Body of pancreas (tissue), 4 donors: ENCODE data around the gene DDAH2. TPM values are rescaled to one million over a fixed set of nuclear protein-coding genes. Genes with fewer than 3 reads are reported as not detected.

Source experiments
- ATAC-seq: fragments of 150-250 bp; one replicate; pipeline ENCODE4 v1.9.1; 2016
- DNase-seq, 4 donors: peaks; one replicate each; pipeline ENCODE4 v3.0.0-alpha.2; 2019
- H3K27ac ChIP-seq, 4 donors: fragments of 200-600 bp; sonication (generic); 1 replicate in 3 of 4; 2 replicates in 1 of 4; pipeline versions ENCODE4 v1.5.1 to v1.6.1; 2016 to 2019; ENCODE audit warnings: mild to moderate bottlenecking in 1 of 4, mixed read lengths in 1 of 4, moderate library complexity in 1 of 4
- H3K27me3 ChIP-seq, 2 donors: fragments of 200-600 bp; sonication (generic); one replicate each; pipeline ENCODE4 v1.6.0; 2016; ENCODE audit warnings: mild to moderate bottlenecking in 1 of 2
- H3K36me3 ChIP-seq, 2 donors: fragments of 200-600 bp; sonication (generic); replicated peaks in 1 of 2; 2 replicates each; pipeline ENCODE4 v1.5.1; 2016; ENCODE audit warnings: low read depth in 2 of 2; ENCODE audit not compliant: insufficient read depth in 1 of 2
- H3K4me1 ChIP-seq: fragments of 200-600 bp; sonication (generic); one replicate; pipeline ENCODE4 v1.6.0; 2016
- H3K4me3 ChIP-seq, 2 donors: fragments of 200-600 bp; sonication (generic); 1 replicate in 1 of 2; 2 replicates in 1 of 2; pipeline ENCODE4 v1.5.1; 2016 to 2019
- H3K9me3 ChIP-seq, 3 donors: fragments of 200-600 bp; sonication (generic); 1 replicate in 2 of 3; 2 replicates in 1 of 3; pipeline ENCODE4 v1.5.1; 2016
- CTCF ChIP-seq, 7 experiments: fragments of 450-650 bp in 4 of 7; fragments of 200-600 bp in 3 of 7; sonication (generic) in 3 of 7; IDR thresholded peaks; one replicate each; pipeline ENCODE4 v1.5.1; 2016 to 2019; ENCODE audit warnings: antibody characterized with exemption in 7 of 7
- POLR2A ChIP-seq, 3 donors: fragments of 450-650 bp; IDR thresholded peaks; one replicate each; pipeline ENCODE4 v1.6.1; 2016; ENCODE audit warnings: antibody characterized with exemption in 3 of 3, mild to moderate bottlenecking in 2 of 3
- WGBS, 2 donors: methylation state at CpG; one replicate each; pipeline ENCODE4 v1.1.5; 2017; 5-methylcytosine and 5-hydroxymethylcytosine counted together
- intact Hi-C: fragments of 100-400 bp; cut with DNase I; formaldehyde crosslinking; loops from one replicate; pipeline ENCODE4 v1.15.1; 2023
- microRNA-seq, 2 donors: library from miRNA; unstranded; fragments of <30 nt; microRNA quantifications; one replicate each; pipeline ENCODE4, GENCODE V29; 2016; ENCODE audit warnings: borderline number of aligned reads in 2 of 2, borderline replicate concordance in 2 of 2
- small RNA-seq: library from RNA; depleted of rRNA; stranded (forward); fragments of <200 nt; gene quantifications from one replicate; pipeline ENCODE3, GENCODE V24; 2016
- total RNA-seq, 2 donors: library from RNA; depleted of rRNA; stranded (reverse); fragments of >200 nt; gene quantifications; one replicate each; pipeline ENCODE4 v1.1.0, GENCODE V29; 2016

The DDAH2 gene
- total RNA-seq, 2 donors from 2014 or later: 23.6 to 40.5 TPM

- H3K4me1 ChIP-seq: peaks cover 22% of the 10 kb centered on the region
- TF ChIP-seq POLR2A (IDR thresholded peaks at IDR 0.05) (no peak), CTCF (IDR thresholded peaks at IDR 0.05) (no peak)
- no peaks in the 10 kb centered on the region for H3K36me3 ChIP-seq
- no peaks in the 10 kb centered on the region for H3K9me3 ChIP-seq
- DNase-seq: no peak
- WGBS, 2 donors: 64 to 70% methylated on average over 8 of the region's 8 CpGs
- H3K27me3 ChIP-seq: no peaks in the 10 kb centered on the region
- H3K4me3 ChIP-seq: no peak overlapping the region
- H3K27ac ChIP-seq: no peak overlapping the region
- ATAC-seq: no peak
- intact Hi-C loops: no loop called here
Measured at GRCh38 chr6:31677955-31678354, 51.1 kb downstream of the DDAH2 start.

Small RNA genes within 50 kb of the gene (microRNA-seq; reads per million reads assigned to microRNA genes)
- 0 to 0.47 reads per million in 2 donors for gene MIR4646

Small RNA genes within 50 kb of the gene (small RNA-seq; reads per million reads assigned to genes)
- gene LY6G6D (not detected), gene MIR4646 (not detected), gene MSH5-SAPCD1 (not detected), gene RF00019 (not detected), gene RNU6-850P (not detected), gene SAPCD1 (not detected)

Other genes with a start within 250 kb of the DDAH2 start
- gene MICB, start 231.2 kb downstream of the DDAH2 start, total RNA-seq: under 1 TPM in 1 of 2 donors, not detected in 1; 0.78 TPM
- not detected for gene MCCD1, start 200.3 kb downstream of the DDAH2 start, total RNA-seq
- gene DDX39B, start 187.3 kb downstream of the DDAH2 start, total RNA-seq: 100 to 1,000 TPM; 132 to 260 TPM
- gene ATP6V1G2, start 182.7 kb downstream of the DDAH2 start, total RNA-seq: 1 to 10 TPM in 1 of 2 donors, not detected in 1; 1.0 TPM
- 10 to 100 TPM in 1 of 2 donors, 1 to 10 TPM in 1; 5.6 to 27.0 TPM for gene NFKBIL1, start 181.7 kb downstream of the DDAH2 start, total RNA-seq
- not detected for gene LTA, start 157.0 kb downstream of the DDAH2 start, total RNA-seq
- gene TNF, start 153.7 kb downstream of the DDAH2 start, total RNA-seq: 1 to 10 TPM in 1 of 2 donors, under 1 TPM in 1; 0.66 to 1.3 TPM
- gene LTB, start 146.9 kb downstream of the DDAH2 start, total RNA-seq: under 1 TPM in 1 of 2 donors, not detected in 1; 0.78 TPM
- 1 to 10 TPM; 2.9 to 6.9 TPM for gene LST1, start 143.0 kb downstream of the DDAH2 start, total RNA-seq
- gene NCR3, start 136.3 kb downstream of the DDAH2 start, total RNA-seq: not detected
- gene AIF1, start 114.1 kb downstream of the DDAH2 start, total RNA-seq: 1 to 10 TPM; 2.3 to 7.3 TPM
- 10 to 100 TPM; 48.8 to 57.4 TPM for gene PRRC2A, start 108.6 kb downstream of the DDAH2 start, total RNA-seq
- 100 to 1,000 TPM; 101 to 128 TPM for gene BAG6, start 76.6 kb downstream of the DDAH2 start, total RNA-seq
- gene APOM, start 73.4 kb downstream of the DDAH2 start, total RNA-seq: 1 to 10 TPM in 1 of 2 donors, not detected in 1; 1.6 TPM
- gene C6orf47, start 68.5 kb downstream of the DDAH2 start, total RNA-seq: 10 to 100 TPM; 15.8 to 22.1 TPM
- 10 to 100 TPM in 1 of 2 donors, 1 to 10 TPM in 1; 8.9 to 10.9 TPM for gene GPANK1, start 64.3 kb downstream of the DDAH2 start, total RNA-seq
- 100 to 1,000 TPM in 1 of 2 donors, 10 to 100 TPM in 1; 98.2 to 100 TPM for gene CSNK2B, start 63.2 kb downstream of the DDAH2 start, total RNA-seq
- gene LY6G5B, start 59.3 kb downstream of the DDAH2 start, total RNA-seq: 1 to 10 TPM; 6.9 to 8.3 TPM
- gene LY6G5C, start 48.2 kb downstream of the DDAH2 start, total RNA-seq: 1 to 10 TPM in 1 of 2 donors, not detected in 1; 4.4 TPM
- 10 to 100 TPM; 24.7 to 38.1 TPM for gene ABHD16A, start 26.0 kb downstream of the DDAH2 start, total RNA-seq
- gene LY6G6F, start 22.4 kb downstream of the DDAH2 start, total RNA-seq: not detected
- not detected for gene LY6G6D, start 14.0 kb downstream of the DDAH2 start, total RNA-seq
- gene LY6G6C, start 7.6 kb downstream of the DDAH2 start, total RNA-seq: not detected
- not detected for gene MPIG6B, start 5.9 kb downstream of the DDAH2 start, total RNA-seq
- 10 to 100 TPM; 68.9 to 92.9 TPM for gene CLIC1, start 7.2 kb upstream of the DDAH2 start, total RNA-seq
- gene MSH5, start 10.7 kb upstream of the DDAH2 start, total RNA-seq: 10 to 100 TPM in 1 of 2 donors, 1 to 10 TPM in 1; 6.7 to 12.9 TPM
- 1 to 10 TPM; 2.0 to 2.6 TPM for gene SAPCD1, start 33.4 kb upstream of the DDAH2 start, total RNA-seq
- gene VWA7, start 48.0 kb upstream of the DDAH2 start, total RNA-seq: 1 to 10 TPM; 4.2 to 6.3 TPM
- 10 to 100 TPM; 39.2 to 67.6 TPM for gene VARS1, start 66.5 kb upstream of the DDAH2 start, total RNA-seq
- gene LSM2, start 77.7 kb upstream of the DDAH2 start, total RNA-seq: 10 to 100 TPM; 21.0 to 22.4 TPM
- gene HSPA1L, start 86.0 kb upstream of the DDAH2 start, total RNA-seq: 1 to 10 TPM in 1 of 2 donors, under 1 TPM in 1; 0.33 to 1.0 TPM
- gene HSPA1A, start 86.2 kb upstream of the DDAH2 start, total RNA-seq: 10 to 100 TPM; 70.9 to 92.1 TPM
- 100 to 1,000 TPM in 1 of 2 donors, 10 to 100 TPM in 1; 87.0 to 131 TPM for gene HSPA1B, start 98.4 kb upstream of the DDAH2 start, total RNA-seq
- gene NEU1, start 133.5 kb upstream of the DDAH2 start, total RNA-seq: 10 to 100 TPM; 29.3 to 30.6 TPM
- 10 to 100 TPM in 1 of 2 donors, 1 to 10 TPM in 1; 7.3 to 19.2 TPM for gene SLC44A4, start 149.7 kb upstream of the DDAH2 start, total RNA-seq
- 10 to 100 TPM; 35.8 to 87.7 TPM for gene EHMT2, start 168.4 kb upstream of the DDAH2 start, total RNA-seq
- 1 to 10 TPM in 1 of 2 donors, not detected in 1; 2.1 TPM for gene ZBTB12, start 172.8 kb upstream of the DDAH2 start, total RNA-seq
- gene C2, start 198.4 kb upstream of the DDAH2 start, total RNA-seq: 1 to 10 TPM; 1.3 TPM
- 10 to 100 TPM; 21.0 to 33.9 TPM for gene CFB, start 216.8 kb upstream of the DDAH2 start, total RNA-seq
- gene NELFE, start 229.7 kb upstream of the DDAH2 start, total RNA-seq: 10 to 100 TPM; 38.9 to 39.9 TPM
- 10 to 100 TPM; 30.9 to 52.1 TPM for gene SKIC2, start 229.9 kb upstream of the DDAH2 start, total RNA-seq
- 10 to 100 TPM; 16.9 to 26.0 TPM for gene DXO, start 242.8 kb upstream of the DDAH2 start, total RNA-seq